ENCODE results near the gene HK1. TPM values are rescaled to one million over a fixed set of nuclear protein-coding genes. Genes with fewer than 3 reads are reported as not detected.

The HK1 gene
- total RNA-seq, 1 donor from 2014 or later: 162 TPM

- peaks cover 8% of the 10 kb centered on the region for H3K27me3 Mint-ChIP-seq (ENCODE audit: unreplicated experiment)
- no peak overlapping the region for H3K27ac Mint-ChIP-seq (ENCODE audit: unreplicated experiment)
- no peak for TF ChIP-seq CTCF (IDR thresholded peaks at IDR 0.05; ENCODE audit: unreplicated experiment)
- H3K4me3 Mint-ChIP-seq (ENCODE audit: unreplicated experiment): no peak overlapping the region
- peaks cover 14% of the 10 kb centered on the region for H3K4me1 Mint-ChIP-seq (ENCODE audit: unreplicated experiment)
- no peak for DNase-seq (ENCODE audit: low spot score)
- peaks cover 44% of the 10 kb centered on the region for H3K36me3 Mint-ChIP-seq (ENCODE audit: low read depth, unreplicated experiment)
- no peaks in the 10 kb centered on the region for H3K9me3 Mint-ChIP-seq (ENCODE audit: unreplicated experiment)
Observed at GRCh38 chr10:69402386-69402785, 124.1 kb downstream of the HK1 start.

GRCh38 chr10:69403066-69403465 lies 124.8 kb downstream of the HK1 start:
- DNase-seq (ENCODE audit: low spot score): no peak
- H3K4me3 Mint-ChIP-seq (ENCODE audit: unreplicated experiment): no peak overlapping the region
- H3K9me3 Mint-ChIP-seq (ENCODE audit: unreplicated experiment): no peaks in the 10 kb centered on the region
- peaks cover 17% of the 10 kb centered on the region for H3K4me1 Mint-ChIP-seq (ENCODE audit: unreplicated experiment)
- peaks cover 44% of the 10 kb centered on the region for H3K36me3 Mint-ChIP-seq (ENCODE audit: low read depth, unreplicated experiment)
- no peak for TF ChIP-seq CTCF (IDR thresholded peaks at IDR 0.05; ENCODE audit: unreplicated experiment)
- H3K27me3 Mint-ChIP-seq (ENCODE audit: unreplicated experiment): peaks cover 10% of the 10 kb centered on the region
- no peak overlapping the region for H3K27ac Mint-ChIP-seq (ENCODE audit: unreplicated experiment)

GRCh38 chr10:69403519-69403918 lies 125.2 kb downstream of the HK1 start:
- peaks cover 13% of the 10 kb centered on the region for H3K27me3 Mint-ChIP-seq (ENCODE audit: unreplicated experiment)
- H3K27ac Mint-ChIP-seq (ENCODE audit: unreplicated experiment): no peak overlapping the region
- H3K4me3 Mint-ChIP-seq (ENCODE audit: unreplicated experiment): peak overlapping the region; percentile 32
- H3K4me1 Mint-ChIP-seq (ENCODE audit: unreplicated experiment): peaks cover 17% of the 10 kb centered on the region
- no peak for TF ChIP-seq CTCF (IDR thresholded peaks at IDR 0.05; ENCODE audit: unreplicated experiment)
- peaks cover 42% of the 10 kb centered on the region for H3K36me3 Mint-ChIP-seq (ENCODE audit: low read depth, unreplicated experiment)
- no peak for DNase-seq (ENCODE audit: low spot score)
- no peaks in the 10 kb centered on the region for H3K9me3 Mint-ChIP-seq (ENCODE audit: unreplicated experiment)

GRCh38 chr10:69404786-69405185 lies 126.5 kb downstream of the HK1 start:
- Mint-ChIP-seq H3K36me3 (ENCODE audit: low read depth, unreplicated experiment) (peaks cover 36% of the 10 kb centered on the region), H3K9me3 (ENCODE audit: unreplicated experiment) (no peaks in the 10 kb centered on the region), H3K4me3 (ENCODE audit: unreplicated experiment) (no peak overlapping the region), H3K27ac (ENCODE audit: unreplicated experiment) (no peak overlapping the region), H3K4me1 (ENCODE audit: unreplicated experiment) (peaks cover 17% of the 10 kb centered on the region), H3K27me3 (ENCODE audit: unreplicated experiment) (peaks cover 13% of the 10 kb centered on the region)
- no peak for DNase-seq (ENCODE audit: low spot score)
- TF ChIP-seq CTCF (IDR thresholded peaks at IDR 0.05; ENCODE audit: unreplicated experiment): no peak

GRCh38 chr10:69405221-69405620 lies 126.9 kb downstream of the HK1 start:
- H3K4me1 Mint-ChIP-seq (ENCODE audit: unreplicated experiment): peaks cover 17% of the 10 kb centered on the region
- no peaks in the 10 kb centered on the region for H3K9me3 Mint-ChIP-seq (ENCODE audit: unreplicated experiment)
- no peak overlapping the region for H3K4me3 Mint-ChIP-seq (ENCODE audit: unreplicated experiment)
- DNase-seq (ENCODE audit: low spot score): no peak
- no peak overlapping the region for H3K27ac Mint-ChIP-seq (ENCODE audit: unreplicated experiment)
- H3K27me3 Mint-ChIP-seq (ENCODE audit: unreplicated experiment): peaks cover 13% of the 10 kb centered on the region
- H3K36me3 Mint-ChIP-seq (ENCODE audit: low read depth, unreplicated experiment): peaks cover 32% of the 10 kb centered on the region
- TF ChIP-seq CTCF (IDR thresholded peaks at IDR 0.05; ENCODE audit: unreplicated experiment): no peak

Data from endothelial cell (in vitro differentiated cells).